ENCODE measurements around the gene SEMA7A. TPM values are rescaled to one million over a fixed set of nuclear protein-coding genes. Genes with fewer than 3 reads are reported as not detected.
"Not testable (repeated sequence)": the region's sequence is repeated elsewhere in the genome, so short reads cannot be mapped to it uniquely, and the experiment has no call there.

SEMA7A gene
- total RNA-seq = 10 to 100 TPM; 15.2 to 15.8 TPM

DNA sequence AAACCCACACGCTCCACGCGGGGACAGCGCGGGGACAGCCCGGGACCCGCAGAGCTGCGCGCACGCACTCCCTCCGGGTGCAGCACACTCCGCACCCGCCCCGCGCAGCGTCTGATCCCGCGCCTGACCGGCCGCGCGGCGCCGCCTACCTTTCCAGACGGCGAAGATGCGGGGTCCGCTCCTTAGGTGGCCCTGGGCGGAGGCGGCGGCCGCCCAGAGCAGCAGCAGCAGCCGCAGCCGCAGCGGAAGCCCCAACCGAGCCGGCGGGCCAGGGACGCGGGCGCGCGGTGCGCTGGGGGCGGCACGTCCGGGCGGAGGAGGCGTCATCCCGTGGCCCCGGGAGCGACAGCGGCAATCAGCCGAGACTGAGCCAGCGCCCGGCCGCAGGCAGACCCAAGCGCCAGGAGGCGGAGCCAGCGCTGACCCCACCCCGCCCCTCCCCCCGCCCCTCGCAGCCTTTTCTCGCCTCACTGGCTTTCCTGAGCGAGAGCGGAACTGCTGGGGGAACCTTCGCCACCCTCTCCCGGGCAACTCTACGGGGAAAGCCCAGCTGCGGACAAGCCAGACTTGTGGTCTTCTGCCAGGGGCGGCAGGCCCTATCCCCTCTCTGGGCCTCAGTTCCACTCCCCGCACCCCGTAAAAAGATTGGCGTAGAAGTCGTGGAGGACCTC lies at the start of gene SEMA7A:
SEMA7A (minus strand) TSS at position 367 of the 671 bp plus-strand sequence; CDS start at position 327, 40 bp downstream.
- Mint-ChIP-seq H3K27ac (peak within 1 kb of the TSS; percentile 89), H3K36me3 (peaks cover 4% of the 10 kb centered on the region), H3K4me1 (peaks cover 60% of the 10 kb centered on the region), H3K9me3 (no peaks in the 10 kb centered on the region), H3K4me3 (peak within 1 kb of the TSS; percentile 87), H3K27me3 (no peaks in the 10 kb centered on the region)
- ATAC-seq (ENCODE audit: low read depth) (peak; percentile 88), DNase-seq (peak; percentile 89)
- POLR2A ChIA-PET = interaction anchor here (0.6 to 8.7 kb wide), 9 partner anchors 13 to 385 kb away, joined by 3 to 102 read pairs (median 8); partner anchors contain the start of gene UBL7

DNA sequence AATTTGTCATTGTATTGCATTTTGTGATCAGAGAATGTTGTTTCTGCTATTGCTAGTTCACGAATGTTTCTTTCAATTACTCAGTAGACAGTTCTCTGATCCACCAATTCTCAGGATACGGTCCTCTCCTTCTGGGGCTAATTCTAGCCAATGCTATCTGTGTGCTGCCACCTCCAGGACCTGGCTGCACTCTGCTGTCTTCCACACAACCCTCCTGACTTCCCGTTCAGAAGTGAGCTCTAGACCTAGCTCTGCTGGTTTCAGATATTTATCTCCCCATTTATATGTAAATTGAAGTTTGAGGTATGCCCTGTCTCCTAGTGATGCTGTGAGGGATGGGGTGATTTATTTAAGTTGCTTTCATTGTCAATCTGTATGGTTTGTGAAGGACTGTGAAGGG lies 48.9 kb upstream of the SEMA7A start:
- POLR2A ChIA-PET = no interaction called here
- Mint-ChIP-seq H3K4me3 (no peak overlapping the region), H3K27me3 (no peaks in the 10 kb centered on the region)

DNA sequence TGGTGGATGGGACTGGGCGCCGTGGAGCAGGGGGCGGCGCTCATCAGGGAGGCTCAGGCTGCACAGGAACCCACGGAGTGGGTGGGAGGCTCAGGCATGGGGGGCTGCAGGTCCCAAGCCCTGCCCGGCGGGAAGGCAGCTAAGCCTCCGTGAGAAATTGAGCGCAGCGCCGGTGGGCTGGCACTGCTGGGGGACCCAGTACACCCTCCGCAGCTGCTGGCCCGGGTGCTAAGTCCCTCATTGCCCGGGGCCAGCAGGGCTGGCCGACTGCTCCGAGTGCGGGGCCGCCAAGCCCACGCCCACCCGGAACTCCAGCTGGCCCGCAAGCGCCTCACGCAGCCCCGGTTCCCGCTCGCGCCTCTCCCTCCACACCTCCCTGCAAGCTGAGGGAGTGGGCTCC lies 46.6 kb upstream of the SEMA7A start:
- H3K27me3 Mint-ChIP-seq; ATAC-seq (ENCODE audit: low read depth); DNase-seq; H3K27ac Mint-ChIP-seq; POLR2A ChIA-PET; H3K9me3 Mint-ChIP-seq; H3K4me3 Mint-ChIP-seq: not testable (repeated sequence)
- Mint-ChIP-seq H3K4me1 (peaks cover 10% of the 10 kb centered on the region), H3K36me3 (peaks cover 24% of the 10 kb centered on the region)

More for the DNA sequence above, 48.9 kb upstream of the SEMA7A start:
- DNase-seq (no peak), ATAC-seq (ENCODE audit: low read depth) (no peak)
- Mint-ChIP-seq H3K4me1 (peaks cover 9% of the 10 kb centered on the region), H3K27ac (no peak overlapping the region), H3K9me3 (no peaks in the 10 kb centered on the region), H3K36me3 (peaks cover 21% of the 10 kb centered on the region)

- H3K9me3 Mint-ChIP-seq; ATAC-seq (ENCODE audit: low read depth); H3K4me1 Mint-ChIP-seq; POLR2A ChIA-PET; DNase-seq; H3K27ac Mint-ChIP-seq; H3K27me3 Mint-ChIP-seq; H3K4me3 Mint-ChIP-seq: not testable (repeated sequence)
- H3K36me3 Mint-ChIP-seq = peaks cover 22% of the 10 kb centered on the region
Measured at GRCh38 chr15:74471621-74472020, 37.9 kb upstream of the SEMA7A start.

GRCh38 chr15:74470631-74471395 lies 37.1 kb upstream of the SEMA7A start:
- POLR2A ChIA-PET = no interaction called here
- H3K27ac Mint-ChIP-seq = no peak overlapping the region
- H3K27me3 Mint-ChIP-seq = no peaks in the 10 kb centered on the region
- peaks cover 2% of the 10 kb centered on the region for H3K4me1 Mint-ChIP-seq
- H3K36me3 Mint-ChIP-seq = peaks cover 17% of the 10 kb centered on the region
- ATAC-seq (ENCODE audit: low read depth) (no peak), DNase-seq (no peak)
- H3K9me3 Mint-ChIP-seq = no peaks in the 10 kb centered on the region
- no peak overlapping the region for H3K4me3 Mint-ChIP-seq

GRCh38 chr15:74468341-74469032 lies 34.7 kb upstream of the SEMA7A start:
- POLR2A ChIA-PET = no interaction called here

DNA sequence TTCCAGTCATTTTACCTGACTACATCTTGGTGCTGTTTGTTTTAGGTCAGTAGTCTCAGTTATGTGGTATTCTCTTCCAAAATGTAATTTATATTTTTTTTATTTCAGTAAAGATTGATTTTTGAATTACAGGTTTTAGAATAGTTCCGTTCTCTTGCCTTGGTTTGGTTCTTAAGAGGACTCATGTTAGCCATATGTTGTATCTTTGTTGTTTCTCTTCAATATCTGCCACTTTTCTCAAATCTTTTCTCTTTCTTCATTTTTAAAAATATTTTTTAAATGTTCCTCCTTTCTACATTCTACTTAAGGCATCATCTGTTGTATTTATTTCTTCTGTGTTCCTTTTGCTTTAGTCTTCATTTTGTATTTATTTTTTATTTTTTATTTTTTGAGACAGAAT lies 32.8 kb upstream of the SEMA7A start:
- Mint-ChIP-seq H3K36me3 (peaks cover 27% of the 10 kb centered on the region), H3K4me3 (no peak overlapping the region), H3K27me3 (no peaks in the 10 kb centered on the region), H3K4me1 (peaks cover 31% of the 10 kb centered on the region), H3K9me3 (peaks cover 4% of the 10 kb centered on the region), H3K27ac (no peak overlapping the region)
- ATAC-seq (ENCODE audit: low read depth) (no peak), DNase-seq (no peak)
- POLR2A ChIA-PET = no interaction called here

More at GRCh38 chr15:74468341-74469032, 34.7 kb upstream of the SEMA7A start:
- no peak overlapping the region for H3K4me3 Mint-ChIP-seq
- ATAC-seq (ENCODE audit: low read depth) (no peak), DNase-seq (no peak)
- H3K4me1 Mint-ChIP-seq = peaks cover 17% of the 10 kb centered on the region
- H3K36me3 Mint-ChIP-seq = peaks cover 19% of the 10 kb centered on the region
- no peaks in the 10 kb centered on the region for H3K27me3 Mint-ChIP-seq
- no peak overlapping the region for H3K27ac Mint-ChIP-seq
- H3K9me3 Mint-ChIP-seq = peaks cover 2% of the 10 kb centered on the region

DNA sequence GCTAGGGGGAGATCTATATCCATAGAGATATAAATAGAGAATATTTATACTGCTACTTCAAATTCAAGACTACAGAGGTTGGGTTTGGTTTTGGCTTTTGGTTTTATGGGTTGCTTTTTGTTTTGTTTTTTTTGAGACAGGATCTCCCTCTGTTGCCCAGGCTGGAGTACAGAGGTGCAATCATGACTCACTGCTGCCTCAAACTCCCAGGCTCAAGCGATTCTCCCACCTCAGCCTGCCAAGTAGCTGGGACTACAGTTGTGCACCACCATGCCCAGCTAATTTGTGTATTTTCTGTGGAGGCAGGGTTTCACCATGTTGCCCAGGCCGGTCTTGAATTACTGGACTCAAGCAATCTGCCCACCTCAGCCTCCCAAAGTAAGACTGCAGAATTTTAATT lies 31.1 kb upstream of the SEMA7A start:
- H3K4me3 Mint-ChIP-seq = peak overlapping the region; percentile 57
- no peak overlapping the region for H3K27ac Mint-ChIP-seq
- H3K9me3 Mint-ChIP-seq = peaks cover 4% of the 10 kb centered on the region
- no peaks in the 10 kb centered on the region for H3K27me3 Mint-ChIP-seq
- ATAC-seq (ENCODE audit: low read depth) (no peak), DNase-seq (no peak)
- POLR2A ChIA-PET = no interaction called here
- peaks cover 25% of the 10 kb centered on the region for H3K36me3 Mint-ChIP-seq
- peaks cover 36% of the 10 kb centered on the region for H3K4me1 Mint-ChIP-seq

- Mint-ChIP-seq H3K27ac (peak overlapping the region; percentile 71), H3K27me3 (no peaks in the 10 kb centered on the region), H3K36me3 (peaks cover 25% of the 10 kb centered on the region), H3K9me3 (peaks cover 4% of the 10 kb centered on the region), H3K4me1 (peaks cover 36% of the 10 kb centered on the region), H3K4me3 (peak overlapping the region; percentile 57)
- POLR2A ChIA-PET = no interaction called here
- ATAC-seq (ENCODE audit: low read depth) (no peak), DNase-seq (no peak)
Measured at GRCh38 chr15:74464216-74464615, 30.5 kb upstream of the SEMA7A start.

DNA sequence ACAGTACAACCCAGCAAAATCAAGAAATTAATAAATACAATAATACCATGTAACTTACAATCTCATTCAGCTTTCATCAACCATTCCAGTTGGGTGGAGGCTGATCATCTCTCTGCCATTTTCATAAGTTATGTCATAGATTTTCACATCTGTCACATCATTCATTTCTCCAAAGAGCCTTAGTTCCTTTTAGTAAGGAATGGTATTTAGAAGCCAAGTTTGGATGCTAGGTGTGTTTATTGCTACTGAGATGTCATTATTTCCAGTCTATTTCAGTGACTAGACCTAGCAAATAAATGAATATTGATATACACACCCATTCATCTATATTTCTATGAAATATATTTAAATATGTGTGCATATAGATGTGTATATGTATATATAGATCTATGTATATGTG lies 29.9 kb upstream of the SEMA7A start:
- DNase-seq = no peak
- H3K4me1 Mint-ChIP-seq = peaks cover 40% of the 10 kb centered on the region
- H3K4me3 Mint-ChIP-seq = peak overlapping the region; percentile 17
- no peaks in the 10 kb centered on the region for H3K27me3 Mint-ChIP-seq
- ATAC-seq (ENCODE audit: low read depth) = no peak
- H3K36me3 Mint-ChIP-seq = peaks cover 25% of the 10 kb centered on the region
- POLR2A ChIA-PET = no interaction called here
- peaks cover 4% of the 10 kb centered on the region for H3K9me3 Mint-ChIP-seq
- H3K27ac Mint-ChIP-seq = no peak overlapping the region

GRCh38 chr15:74461847-74462511 lies 28.2 kb upstream of the SEMA7A start:
- Mint-ChIP-seq H3K27me3 (no peaks in the 10 kb centered on the region), H3K4me1 (peaks cover 42% of the 10 kb centered on the region), H3K27ac (peak overlapping the region; percentile 78), H3K36me3 (peaks cover 27% of the 10 kb centered on the region), H3K9me3 (peaks cover 4% of the 10 kb centered on the region), H3K4me3 (peak overlapping the region; percentile 92)
- POLR2A ChIA-PET = interaction anchor here (0.7 to 2.3 kb wide), 14 partner anchors 9 to 367 kb away, joined by 3 to 18 read pairs (median 4); partner anchors contain the start of genes CLK3 and SEMA7A
- ATAC-seq (ENCODE audit: low read depth) (no peak), DNase-seq (no peak)

DNA sequence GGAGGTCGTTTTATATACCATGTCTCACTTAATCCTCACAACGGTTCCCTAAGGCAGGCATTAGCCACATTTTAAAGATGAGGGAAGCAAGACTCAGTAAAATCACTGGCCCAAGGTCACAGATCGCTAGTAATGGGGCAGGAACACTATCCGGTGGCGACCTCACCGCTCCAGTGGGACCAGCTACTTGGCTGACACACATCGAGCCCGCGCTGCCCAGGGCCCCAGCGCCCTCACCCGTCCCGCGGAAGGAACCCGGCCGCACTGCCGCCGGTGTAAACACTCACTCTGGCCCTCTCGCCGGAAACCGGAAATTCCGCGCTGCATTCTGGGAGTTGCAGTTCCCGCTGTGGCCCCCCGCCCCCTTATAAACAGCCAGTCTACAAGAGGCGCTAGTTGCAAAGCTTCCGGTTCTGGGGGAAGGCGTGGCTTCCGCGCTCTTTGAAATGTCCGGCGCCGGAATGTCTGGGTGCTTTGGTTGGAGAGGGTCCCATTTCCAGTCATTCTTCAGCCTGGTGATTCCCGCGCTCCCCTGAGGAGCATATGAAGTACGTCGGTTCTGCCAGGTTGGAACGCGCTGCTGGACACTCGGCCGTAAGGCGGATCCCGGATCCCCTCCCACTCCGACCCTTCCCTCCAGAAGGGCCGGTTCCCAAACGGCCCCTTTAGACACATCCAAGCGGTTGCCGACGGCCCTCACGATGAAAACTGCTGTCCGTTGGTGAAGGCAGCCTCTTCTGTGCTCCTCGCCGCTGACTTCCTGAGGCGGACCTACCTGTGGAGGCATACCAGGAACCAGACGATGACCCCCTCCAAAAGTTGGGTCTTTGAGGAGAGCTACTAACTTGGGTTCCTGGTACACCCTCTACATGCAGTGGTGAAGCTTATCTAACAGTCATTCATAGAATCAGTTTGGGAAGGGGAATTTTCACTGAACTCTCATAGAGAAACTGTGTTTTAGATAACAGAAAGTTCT lies 27.4 kb upstream of the SEMA7A start, which contains the start of gene UBL7:
UBL7 (minus strand) TSS at position 290 of the 976 bp plus-strand sequence. CDS start 2,293 bp downstream, outside the sequence.
- Mint-ChIP-seq H3K4me3 (peak within 1 kb of the TSS; percentile 92), H3K4me1 (peaks cover 40% of the 10 kb centered on the region), H3K27me3 (no peaks in the 10 kb centered on the region), H3K27ac (peak within 1 kb of the TSS; percentile 78), H3K9me3 (peaks cover 4% of the 10 kb centered on the region), H3K36me3 (peaks cover 29% of the 10 kb centered on the region)
- ATAC-seq (ENCODE audit: low read depth) (peak; percentile 97), DNase-seq (peak; percentile 94)
- POLR2A ChIA-PET = interaction anchor here (0.6 to 2.3 kb wide), 26 partner anchors 8 to 991 kb away, joined by 3 to 18 read pairs (median 4); partner anchors contain the start of genes ARID3B, CLK3 and SEMA7A

All from activated naive CD8-positive, alpha-beta T cell treated with anti-CD3 and anti-CD28 coated beads, Interleukin-2, amount 10 ng/mL, durations not matched to agents 7 days and 5 days (primary cell).